ENCODE measurements around the gene MRM3.
"Not testable (repeated sequence)": the region's sequence is repeated elsewhere in the genome, so short reads cannot be mapped to it uniquely, and the experiment has no call there.

MRM3 gene

DNA sequence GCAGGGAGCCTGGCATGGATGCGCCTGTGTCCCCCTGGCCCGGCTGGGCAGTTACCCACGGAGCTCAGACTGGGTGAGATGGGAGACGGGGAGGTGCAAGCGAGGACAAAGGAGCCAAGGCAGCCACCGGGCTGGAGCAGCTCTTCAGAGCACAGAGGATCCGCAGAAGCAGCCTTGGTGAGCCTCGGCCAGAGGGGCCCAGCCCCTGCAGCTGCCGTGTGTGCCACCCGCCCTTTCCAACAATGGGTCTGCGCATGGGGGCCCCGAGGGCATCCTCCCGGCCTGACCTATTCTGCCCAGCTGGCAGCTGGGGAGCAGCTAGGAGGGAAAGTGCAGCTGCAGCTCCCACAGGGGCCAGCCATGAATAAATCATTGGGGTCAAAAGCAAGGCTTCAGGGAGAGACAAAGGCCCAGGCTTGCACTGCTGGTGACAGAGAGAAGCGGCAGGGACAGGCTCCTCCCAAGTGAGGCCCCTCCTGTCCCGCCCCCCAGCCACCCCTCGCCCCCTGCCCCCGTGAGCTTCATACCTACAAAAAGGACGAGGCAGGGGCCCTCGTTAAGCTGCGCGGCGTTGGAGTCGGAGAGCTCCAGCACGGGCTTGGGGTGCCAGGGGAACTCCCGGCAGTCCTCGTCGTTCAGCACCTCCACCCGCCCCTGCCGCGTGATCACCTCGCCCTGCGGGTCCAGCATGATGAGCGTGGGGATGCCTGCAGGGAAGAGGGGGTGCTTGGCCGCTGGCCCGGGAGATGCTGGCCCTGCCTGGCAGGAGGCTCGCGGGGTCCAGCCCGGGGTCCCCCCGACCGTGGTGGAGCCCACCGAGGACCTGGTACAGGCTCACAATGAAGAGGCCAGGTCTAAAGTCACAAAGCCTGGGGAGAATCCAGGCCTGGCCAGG, 22.6 kb downstream of the MRM3 start:
- no peak for TF ChIP-seq NFRKB (IDR thresholded peaks at IDR 0.05)
- TF ChIP-seq L3MBTL2 (conservative IDR thresholded peaks at IDR 0.05) = no peak
- no peak for TF ChIP-seq CTBP1 (IDR thresholded peaks at IDR 0.05; ENCODE audit: borderline replicate concordance)
- no peak for TF ChIP-seq HDGF (IDR thresholded peaks at IDR 0.05; ENCODE audit: borderline replicate concordance)
- no peak for TF ChIP-seq SUZ12 (IDR thresholded peaks at IDR 0.05)
- no peak for TF ChIP-seq ZNF384 (IDR thresholded peaks at IDR 0.05)
- no peak for TF ChIP-seq FOXK2 (IDR thresholded peaks at IDR 0.05)
- TF ChIP-seq SP1 (IDR thresholded peaks at IDR 0.05) = no peak
- DNase-seq (ENCODE audit: extremely low spot score) = no peak
- CTCF ChIA-PET = no interaction called here
- POLR2A ChIA-PET = no interaction called here

DNA sequence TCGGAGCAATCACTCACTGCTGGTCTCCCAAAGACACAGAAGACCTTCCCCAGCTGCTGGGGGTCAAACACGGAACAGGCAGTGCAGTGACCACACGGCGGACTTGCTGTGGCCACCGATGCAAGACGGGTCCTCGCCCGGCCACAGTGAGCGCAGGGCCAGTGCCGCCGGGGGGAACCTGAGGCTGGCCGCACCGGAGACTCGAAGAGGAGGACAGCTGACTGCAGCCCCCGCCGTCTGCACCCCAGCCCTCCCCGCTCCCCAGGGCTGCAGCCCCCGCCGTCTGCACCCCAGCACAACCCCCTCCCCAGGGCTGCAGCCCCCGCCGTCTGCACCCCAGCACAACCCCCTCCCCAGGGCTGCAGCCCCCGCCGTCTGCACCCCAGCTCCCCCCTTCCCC, 23.7 kb downstream of the MRM3 start:
- CTCF ChIA-PET = interaction anchor here (0.5 kb wide), 1 partner anchor 10 kb away, joined by 3 read pairs; no protein-coding TSS in a partner anchor
- DNase-seq (ENCODE audit: extremely low spot score); POLR2A ChIA-PET: not testable (repeated sequence)

DNA sequence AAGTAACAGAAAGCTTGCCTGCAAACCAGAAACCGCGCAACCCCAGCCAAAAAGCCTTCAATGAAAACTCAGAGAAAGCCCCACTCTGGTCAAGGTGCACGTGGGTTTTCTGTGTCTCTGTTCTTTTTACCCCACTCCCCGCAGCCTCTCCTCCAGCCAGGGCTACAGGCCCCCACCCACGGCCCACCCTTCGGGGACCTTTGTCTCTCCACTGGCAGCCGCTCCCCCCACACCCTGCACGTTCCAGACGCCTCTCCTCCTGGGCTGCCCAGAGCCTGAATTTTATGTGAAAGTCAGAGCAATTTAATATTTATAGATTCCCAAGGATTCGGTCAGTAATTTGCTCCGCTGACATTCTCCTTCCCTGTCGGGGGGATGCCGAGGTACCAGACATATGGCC, 24.2 kb downstream of the MRM3 start:
- CTCF ChIA-PET = no interaction called here
- DNase-seq (ENCODE audit: extremely low spot score) = no peak
- TF ChIP-seq L3MBTL2 (conservative IDR thresholded peaks at IDR 0.05) (no peak), NFRKB (IDR thresholded peaks at IDR 0.05) (no peak), SP1 (IDR thresholded peaks at IDR 0.05) (no peak), ZNF384 (IDR thresholded peaks at IDR 0.05) (no peak), LEF1 (IDR thresholded peaks at IDR 0.05; ENCODE audit: borderline replicate concordance) (no peak), SUZ12 (IDR thresholded peaks at IDR 0.05) (no peak), CTBP1 (IDR thresholded peaks at IDR 0.05; ENCODE audit: borderline replicate concordance) (no peak), FOXK2 (IDR thresholded peaks at IDR 0.05) (no peak)
- TF ChIP-seq, protein P1, sequence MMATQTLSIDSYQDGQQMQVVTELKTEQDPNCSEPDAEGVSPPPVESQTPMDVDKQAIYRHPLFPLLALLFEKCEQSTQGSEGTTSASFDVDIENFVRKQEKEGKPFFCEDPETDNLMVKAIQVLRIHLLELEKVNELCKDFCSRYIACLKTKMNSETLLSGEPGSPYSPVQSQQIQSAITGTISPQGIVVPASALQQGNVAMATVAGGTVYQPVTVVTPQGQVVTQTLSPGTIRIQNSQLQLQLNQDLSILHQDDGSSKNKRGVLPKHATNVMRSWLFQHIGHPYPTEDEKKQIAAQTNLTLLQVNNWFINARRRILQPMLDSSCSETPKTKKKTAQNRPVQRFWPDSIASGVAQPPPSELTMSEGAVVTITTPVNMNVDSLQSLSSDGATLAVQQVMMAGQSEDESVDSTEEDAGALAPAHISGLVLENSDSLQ (IDR thresholded peaks at IDR 0.05) = no peak
- POLR2A ChIA-PET = no interaction called here

DNA sequence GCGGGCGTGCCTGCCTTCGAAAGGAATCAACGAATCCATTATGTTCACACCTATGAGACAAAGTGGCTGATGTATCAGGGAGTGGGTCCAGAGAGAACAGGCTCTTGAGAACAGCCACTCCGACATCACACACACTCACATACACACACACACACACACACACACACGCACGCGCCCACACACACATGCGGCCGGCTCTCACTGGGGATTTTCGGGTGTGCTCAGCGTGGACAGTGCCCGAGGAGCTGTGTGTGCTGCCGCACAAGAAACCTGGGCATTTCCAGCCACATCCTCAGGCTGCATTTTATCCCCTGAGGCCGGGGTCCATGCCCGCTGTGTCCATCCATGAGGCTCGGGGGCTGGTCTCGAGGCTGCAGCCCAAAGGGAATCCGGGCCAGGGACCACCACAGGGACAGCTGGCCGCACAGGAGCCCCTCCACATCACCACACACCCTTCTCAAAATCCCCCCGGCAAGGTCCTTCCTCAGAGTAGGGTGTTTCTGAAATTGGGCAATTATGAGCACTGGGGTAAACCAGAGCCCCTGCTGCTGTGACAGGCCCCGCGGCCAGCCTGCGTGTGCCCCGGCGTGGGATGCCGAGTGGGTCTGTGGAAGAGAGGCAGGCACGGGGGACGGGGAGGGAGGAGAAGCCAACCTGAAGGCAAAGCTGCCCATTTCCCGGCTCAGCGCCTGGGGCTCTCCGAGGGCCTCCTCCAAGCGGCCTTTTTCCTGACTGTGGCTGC, 24.8 kb downstream of the MRM3 start:
- ChIA-PET CTCF (no interaction called here), POLR2A (no interaction called here)

DNA sequence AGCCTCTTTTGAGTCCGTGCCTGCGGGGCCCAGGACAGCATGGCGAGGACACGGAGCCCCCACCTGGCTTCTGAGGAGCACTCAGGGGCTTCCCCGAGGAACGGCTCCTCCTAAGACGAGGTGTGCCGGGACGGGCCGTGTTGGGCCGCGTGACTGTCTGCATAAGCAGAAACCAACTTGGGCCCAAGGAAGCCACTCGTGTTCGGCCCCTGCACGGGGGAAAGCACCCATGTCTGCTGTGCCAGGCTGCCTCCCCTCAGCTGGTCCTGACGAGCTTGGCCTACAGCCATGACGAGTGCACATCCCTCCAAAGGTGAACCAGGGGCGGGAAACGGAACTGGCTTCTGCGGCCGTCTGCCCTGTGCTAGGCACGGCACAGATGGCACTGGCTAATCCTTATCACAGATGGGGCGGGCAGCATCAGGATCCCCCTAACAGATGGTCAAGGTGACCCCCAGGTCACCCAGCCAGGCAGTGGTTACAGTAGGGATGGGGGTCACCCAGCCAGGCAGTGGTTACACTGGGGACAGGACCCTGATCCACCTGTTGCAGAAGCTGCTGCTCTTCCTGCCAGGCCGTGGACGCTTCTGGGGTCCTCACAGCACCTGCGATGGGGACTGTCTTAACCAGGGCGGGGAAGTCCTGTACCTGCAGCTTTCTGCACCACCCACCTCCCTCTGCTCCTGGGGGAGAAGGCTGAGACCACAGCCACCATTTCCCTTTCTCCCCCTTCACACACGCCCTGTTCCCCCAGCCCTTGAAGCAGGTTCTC, 25.6 kb downstream of the MRM3 start:
- POLR2A ChIA-PET = no interaction called here
- CTCF ChIA-PET = no interaction called here
- no peak for TF ChIP-seq HDGF (IDR thresholded peaks at IDR 0.05; ENCODE audit: borderline replicate concordance)
- no peak for TF ChIP-seq NFRKB (IDR thresholded peaks at IDR 0.05)
- no peak for TF ChIP-seq ARNT (IDR thresholded peaks at IDR 0.05)
- TF ChIP-seq CTBP1 (IDR thresholded peaks at IDR 0.05; ENCODE audit: borderline replicate concordance) = no peak
- no peak for TF ChIP-seq LEF1 (IDR thresholded peaks at IDR 0.05; ENCODE audit: borderline replicate concordance)
- TF ChIP-seq TARDBP (IDR thresholded peaks at IDR 0.05) = no peak
- DNase-seq (ENCODE audit: extremely low spot score) = no peak

More for the DNA sequence above, 24.8 kb downstream of the MRM3 start:
- no peak for TF ChIP-seq L3MBTL2 (conservative IDR thresholded peaks at IDR 0.05)
- no peak for DNase-seq (ENCODE audit: extremely low spot score)

DNA sequence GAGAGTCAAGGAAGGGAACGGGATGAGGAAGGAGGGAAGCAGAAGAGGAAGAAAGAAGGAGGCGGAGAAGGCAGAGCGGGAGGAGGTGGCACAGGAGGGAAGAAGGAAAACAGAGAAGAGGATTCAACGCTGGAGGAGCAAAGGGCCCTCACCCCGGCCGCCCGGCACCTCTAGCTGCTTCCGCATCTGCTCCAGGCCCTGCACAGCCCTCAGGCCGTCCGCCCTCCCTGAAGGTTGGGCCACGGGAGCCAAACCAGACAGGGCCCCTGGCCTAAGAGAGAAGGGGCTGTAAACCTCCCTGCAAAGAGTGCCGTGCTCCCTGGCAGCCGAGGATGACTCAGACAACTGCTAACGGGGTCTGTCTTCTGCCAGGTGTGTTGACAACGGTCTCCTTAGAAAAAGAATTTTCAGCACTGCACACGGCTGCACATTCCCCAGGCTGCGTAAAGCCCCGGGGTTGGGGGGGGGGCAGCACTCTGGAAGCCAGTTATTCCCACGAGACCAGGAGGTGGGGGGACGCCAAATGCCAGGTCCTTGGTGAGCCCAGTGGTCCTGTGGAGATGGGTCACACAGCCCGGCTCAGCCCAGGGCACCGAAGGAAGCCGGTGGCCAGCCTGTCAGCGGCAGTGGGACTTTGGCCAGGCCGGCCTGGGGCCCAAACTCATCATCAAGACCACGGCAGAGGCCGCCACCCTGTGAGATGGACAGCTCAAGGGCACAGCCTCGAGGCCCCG, 29.1 kb downstream of the MRM3 start:
- no peak for DNase-seq (ENCODE audit: extremely low spot score)
- TF ChIP-seq ELF4 (IDR thresholded peaks at IDR 0.05) = no peak
- no peak for TF ChIP-seq SP1 (IDR thresholded peaks at IDR 0.05)
- TF ChIP-seq, protein P1 (IDR thresholded peaks at IDR 0.05) = no peak
- TF ChIP-seq ZNF384 (IDR thresholded peaks at IDR 0.05) = no peak
- TF ChIP-seq TARDBP (IDR thresholded peaks at IDR 0.05) = no peak
- no peak for TF ChIP-seq FOXK2 (IDR thresholded peaks at IDR 0.05)
- TF ChIP-seq HDGF (IDR thresholded peaks at IDR 0.05; ENCODE audit: borderline replicate concordance) = no peak
- no peak for TF ChIP-seq FOXA1 (IDR thresholded peaks at IDR 0.05)
- TF ChIP-seq ARNT (IDR thresholded peaks at IDR 0.05) = no peak
- TF ChIP-seq FOXM1 (IDR thresholded peaks at IDR 0.05; ENCODE audit: borderline replicate concordance) = no peak
- TF ChIP-seq L3MBTL2 (conservative IDR thresholded peaks at IDR 0.05) = no peak
- no peak for TF ChIP-seq NFRKB (IDR thresholded peaks at IDR 0.05)
- no peak for TF ChIP-seq SUZ12 (IDR thresholded peaks at IDR 0.05)
- TF ChIP-seq CTBP1 (IDR thresholded peaks at IDR 0.05; ENCODE audit: borderline replicate concordance) = no peak
- ChIA-PET CTCF (no interaction called here), POLR2A (no interaction called here)
